ENCODE results near the gene ZNF638.

DNA sequence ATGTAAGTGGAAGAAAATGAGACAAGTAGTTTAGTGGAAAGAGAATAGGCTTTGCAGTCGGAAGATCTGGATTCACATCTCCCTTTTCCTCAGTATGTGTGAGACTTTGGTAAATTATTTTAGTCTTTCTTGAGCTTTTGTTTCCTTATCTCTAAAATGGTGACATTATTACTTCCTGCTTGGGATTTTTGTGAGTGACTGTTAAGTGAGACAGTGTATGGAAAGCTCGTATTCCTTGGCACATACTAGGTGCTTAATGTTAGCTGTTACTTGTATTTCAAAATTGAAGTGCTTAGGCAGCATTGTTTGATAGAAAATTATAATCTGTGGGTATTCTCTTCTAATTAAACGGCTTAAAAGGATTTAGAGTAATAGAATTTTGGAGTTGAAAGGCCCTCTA is 2.0 kb downstream of the ZNF638 start:
- TF ChIP-seq, protein P1, sequence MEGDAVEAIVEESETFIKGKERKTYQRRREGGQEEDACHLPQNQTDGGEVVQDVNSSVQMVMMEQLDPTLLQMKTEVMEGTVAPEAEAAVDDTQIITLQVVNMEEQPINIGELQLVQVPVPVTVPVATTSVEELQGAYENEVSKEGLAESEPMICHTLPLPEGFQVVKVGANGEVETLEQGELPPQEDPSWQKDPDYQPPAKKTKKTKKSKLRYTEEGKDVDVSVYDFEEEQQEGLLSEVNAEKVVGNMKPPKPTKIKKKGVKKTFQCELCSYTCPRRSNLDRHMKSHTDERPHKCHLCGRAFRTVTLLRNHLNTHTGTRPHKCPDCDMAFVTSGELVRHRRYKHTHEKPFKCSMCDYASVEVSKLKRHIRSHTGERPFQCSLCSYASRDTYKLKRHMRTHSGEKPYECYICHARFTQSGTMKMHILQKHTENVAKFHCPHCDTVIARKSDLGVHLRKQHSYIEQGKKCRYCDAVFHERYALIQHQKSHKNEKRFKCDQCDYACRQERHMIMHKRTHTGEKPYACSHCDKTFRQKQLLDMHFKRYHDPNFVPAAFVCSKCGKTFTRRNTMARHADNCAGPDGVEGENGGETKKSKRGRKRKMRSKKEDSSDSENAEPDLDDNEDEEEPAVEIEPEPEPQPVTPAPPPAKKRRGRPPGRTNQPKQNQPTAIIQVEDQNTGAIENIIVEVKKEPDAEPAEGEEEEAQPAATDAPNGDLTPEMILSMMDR (IDR thresholded peaks at IDR 0.05): no peak
- TF ChIP-seq POLR2A (IDR thresholded peaks at IDR 0.05): no peak

Measured in right lobe of liver (tissue), 4 donors.